Ramos (cell line): ENCODE data around the gene ZSCAN23.
"Not testable (repeated sequence)": the region's sequence is repeated elsewhere in the genome, so short reads cannot be mapped to it uniquely, and the experiment has no call there.

ENCODE experiments used
- in situ Hi-C: fragments of 300-500 bp; cut with MboI; formaldehyde crosslinking; loops from one replicate; pipeline ENCODE4 v1.14.3; 2022; ENCODE audit warnings: low sequenced_read_pairs; ENCODE audit not compliant: unreplicated experiment

ZSCAN23 gene

DNA sequence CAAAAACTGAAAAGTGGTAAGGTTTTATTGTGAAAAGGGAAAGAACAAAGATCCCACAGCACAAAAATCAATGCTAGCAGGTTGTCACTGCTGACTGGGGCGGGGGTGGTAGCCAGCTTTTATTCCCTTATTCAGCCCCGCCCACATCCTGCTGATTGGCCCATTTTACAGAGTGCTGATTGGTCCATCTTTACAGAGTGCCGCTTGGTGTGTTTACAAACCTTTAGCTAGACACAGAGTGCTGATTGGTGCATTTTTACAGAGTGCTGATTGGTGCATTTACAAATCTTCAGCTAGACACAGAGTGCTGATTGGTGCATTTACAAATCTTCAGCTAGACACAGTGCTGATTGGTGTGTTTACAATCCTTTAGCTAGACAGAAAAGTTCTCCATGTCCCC lies 1.5 kb upstream of the ZSCAN23 start:
- in situ Hi-C loops: not testable (repeated sequence)

DNA sequence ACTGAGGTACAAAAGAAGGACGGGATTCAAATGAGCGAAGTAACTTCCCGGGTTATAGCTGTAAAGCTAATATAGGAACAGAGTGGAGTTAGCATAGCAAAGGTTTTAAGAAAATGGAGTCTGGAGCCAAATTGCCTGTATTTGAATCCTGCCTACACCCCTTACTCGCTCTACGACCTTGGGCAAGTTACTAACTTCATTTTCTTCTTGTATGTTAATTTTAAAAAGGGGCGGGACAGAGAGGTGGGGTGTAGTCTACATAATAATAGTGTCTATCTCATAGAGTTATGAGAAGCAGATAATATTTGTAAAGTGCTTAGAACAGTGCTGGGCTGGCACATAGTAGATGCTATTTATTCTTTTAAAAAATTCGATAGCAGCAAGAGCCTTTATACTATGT lies 705 bp downstream of the ZSCAN23 start:
- in situ Hi-C loops: no loop called here

DNA sequence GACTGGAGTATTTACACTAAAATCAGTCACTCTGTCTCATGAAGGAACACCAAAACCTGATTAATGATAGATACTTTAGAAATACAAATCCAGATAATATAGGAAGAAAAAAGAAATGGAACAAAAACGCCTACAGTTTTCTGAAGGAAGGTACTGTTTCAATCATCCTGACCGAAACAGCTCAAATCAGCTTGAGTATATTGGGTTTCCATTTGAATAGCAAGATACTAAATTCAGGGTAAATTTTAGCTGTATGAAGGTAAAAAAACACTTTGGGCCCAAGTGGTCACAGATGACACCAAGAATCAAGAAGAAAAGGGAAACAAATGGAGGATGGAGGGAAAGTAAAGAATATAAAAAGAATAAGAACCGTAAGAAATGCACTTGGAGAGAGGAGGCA lies 6.9 kb downstream of the ZSCAN23 start:
- in situ Hi-C loops: no loop called here

DNA sequence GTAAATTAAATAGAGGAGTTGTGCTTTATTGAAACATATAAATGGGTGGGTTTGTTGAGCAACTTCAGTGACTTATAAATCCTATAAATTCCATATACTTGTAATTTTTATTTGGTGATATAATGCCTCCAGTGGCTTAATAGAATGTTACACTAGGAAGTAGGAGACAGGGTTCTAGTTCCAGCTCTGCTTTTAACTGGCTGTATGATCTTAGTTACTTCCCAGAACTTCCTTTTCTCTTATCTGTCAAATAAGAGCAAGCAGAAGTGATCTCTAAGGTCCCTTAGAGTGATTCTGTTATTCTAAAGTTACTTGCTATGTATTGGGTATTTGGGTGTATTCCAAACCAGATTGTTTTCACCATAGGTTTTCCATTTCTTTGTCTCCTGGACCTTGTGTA lies 10.2 kb downstream of the ZSCAN23 start:
- in situ Hi-C loops: no loop called here

DNA sequence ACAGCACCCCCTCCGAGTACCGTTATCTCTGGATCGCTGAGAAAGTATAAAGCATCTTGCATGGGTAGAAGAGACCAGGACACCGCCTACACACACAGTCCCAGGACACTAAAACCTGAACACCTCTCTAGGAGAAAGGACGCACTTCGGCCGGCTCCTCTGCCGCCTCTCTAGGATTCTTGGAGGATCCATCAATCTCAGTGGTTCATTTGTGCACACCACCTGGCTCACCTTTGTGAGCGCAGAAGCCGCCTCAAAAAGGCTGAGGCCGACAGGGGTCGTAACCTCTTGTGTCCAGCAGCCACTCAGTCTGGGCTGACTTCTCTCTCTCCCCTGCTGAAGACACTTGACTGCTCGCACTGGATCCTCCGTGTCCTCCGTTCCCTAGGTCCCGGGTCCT lies 13.5 kb downstream of the ZSCAN23 start:
- in situ Hi-C loops: no loop called here

DNA sequence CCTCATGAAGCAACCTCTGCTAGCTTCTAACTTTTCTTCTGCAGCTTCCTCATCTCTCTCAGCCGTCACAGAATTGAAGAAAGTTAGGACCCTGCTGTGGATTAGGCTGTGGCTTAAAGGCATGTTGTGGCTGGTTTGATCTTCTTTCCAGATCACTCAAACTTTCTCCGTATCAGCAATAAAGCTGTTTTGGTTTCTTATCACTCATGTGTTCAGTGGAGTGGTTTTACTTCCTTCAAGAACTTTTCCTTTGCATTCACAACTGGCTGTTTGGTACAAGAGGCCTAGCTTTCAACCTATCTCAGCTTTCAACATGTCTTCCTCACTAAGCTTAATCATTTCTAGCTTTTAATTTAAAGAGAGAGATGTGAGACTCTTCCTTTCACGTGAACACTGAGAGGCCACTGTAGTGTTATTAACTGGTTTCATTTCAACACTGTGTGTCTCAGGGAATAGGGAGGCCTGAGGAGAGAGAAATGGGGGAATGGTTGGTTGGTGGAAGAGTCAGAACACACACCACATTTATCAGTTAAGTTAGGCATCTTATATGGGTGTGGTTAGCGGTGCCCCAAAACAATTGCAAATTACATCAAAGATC lies 17.2 kb downstream of the ZSCAN23 start:
- in situ Hi-C loops: no loop called here

DNA sequence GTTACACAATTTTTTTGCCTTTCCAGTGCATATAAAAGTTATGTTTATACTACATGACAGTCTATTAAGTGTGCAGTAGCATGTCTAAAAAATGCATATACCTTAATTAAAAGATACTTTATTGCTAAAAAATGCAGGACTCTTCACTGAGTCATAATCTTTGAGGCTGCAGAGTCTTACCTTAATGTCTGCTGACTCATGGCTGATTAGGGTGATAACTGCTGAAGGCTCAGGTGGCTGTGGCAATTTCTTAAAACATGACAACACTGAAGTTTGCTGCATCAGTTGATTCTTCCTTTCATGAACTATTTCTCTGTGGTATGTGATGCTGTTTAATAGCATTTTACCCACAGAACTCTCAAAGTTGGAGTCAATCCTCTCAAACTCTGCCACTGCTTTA lies 19.1 kb downstream of the ZSCAN23 start:
- in situ Hi-C loops: no loop called here

DNA sequence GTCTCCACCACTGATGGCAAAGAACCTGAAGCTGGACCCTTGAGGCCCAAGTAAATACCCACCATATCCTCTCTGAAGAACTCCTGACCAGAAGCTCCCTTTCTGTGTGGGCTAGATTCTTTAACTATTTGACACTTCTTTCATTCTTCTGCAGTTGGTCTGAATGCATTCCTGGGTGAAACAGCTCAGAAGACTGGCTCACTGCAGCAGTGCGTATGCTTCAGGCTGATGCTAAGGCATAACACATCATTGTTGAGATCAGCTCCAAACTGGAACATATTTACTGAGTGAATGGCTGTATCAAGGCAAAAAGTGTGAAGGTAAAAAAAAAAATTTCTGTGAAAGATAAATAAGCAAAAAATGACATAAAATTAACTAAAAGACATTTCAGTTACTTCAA lies 19.7 kb downstream of the ZSCAN23 start:
- in situ Hi-C loops: no loop called here

DNA sequence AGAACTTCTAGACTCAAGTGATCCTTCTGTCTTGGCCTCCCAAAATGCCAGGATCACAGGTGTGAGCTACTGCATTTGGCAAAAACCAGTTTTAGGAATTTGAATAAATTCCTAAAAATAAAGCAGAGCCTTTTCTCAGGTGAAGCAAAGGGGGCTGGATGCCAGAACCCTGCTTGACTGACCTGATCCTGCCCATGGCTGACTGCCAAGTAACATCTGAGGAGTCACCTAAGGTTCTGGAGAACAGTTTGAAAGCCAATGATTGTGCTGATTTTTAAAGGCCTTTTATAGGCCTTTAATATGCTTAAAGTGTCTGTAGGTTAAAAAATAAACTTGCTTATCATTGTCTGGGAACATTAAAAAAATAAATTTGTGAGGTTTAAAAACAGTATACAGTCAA lies 29.6 kb downstream of the ZSCAN23 start:
- in situ Hi-C loops: no loop called here

DNA sequence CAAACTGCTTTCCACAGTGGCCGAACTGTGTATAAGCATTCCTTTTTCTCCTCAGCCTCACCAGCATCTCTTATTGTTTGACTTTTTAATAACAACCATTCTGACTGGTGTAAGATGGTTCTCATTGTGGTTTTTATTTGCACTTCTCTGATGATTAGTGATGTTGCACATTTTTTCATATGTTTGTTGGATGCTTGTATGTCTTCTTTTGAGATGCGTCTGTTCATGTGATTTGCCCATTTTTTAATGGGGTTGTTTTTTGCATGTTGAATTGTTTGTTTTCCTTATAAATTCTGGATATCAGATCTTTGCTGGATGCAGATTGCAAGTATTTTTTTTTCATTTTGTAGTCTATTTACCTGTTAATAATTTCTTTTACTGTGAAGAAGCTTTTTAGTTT lies 32.5 kb downstream of the ZSCAN23 start:
- in situ Hi-C loops: no loop called here

DNA sequence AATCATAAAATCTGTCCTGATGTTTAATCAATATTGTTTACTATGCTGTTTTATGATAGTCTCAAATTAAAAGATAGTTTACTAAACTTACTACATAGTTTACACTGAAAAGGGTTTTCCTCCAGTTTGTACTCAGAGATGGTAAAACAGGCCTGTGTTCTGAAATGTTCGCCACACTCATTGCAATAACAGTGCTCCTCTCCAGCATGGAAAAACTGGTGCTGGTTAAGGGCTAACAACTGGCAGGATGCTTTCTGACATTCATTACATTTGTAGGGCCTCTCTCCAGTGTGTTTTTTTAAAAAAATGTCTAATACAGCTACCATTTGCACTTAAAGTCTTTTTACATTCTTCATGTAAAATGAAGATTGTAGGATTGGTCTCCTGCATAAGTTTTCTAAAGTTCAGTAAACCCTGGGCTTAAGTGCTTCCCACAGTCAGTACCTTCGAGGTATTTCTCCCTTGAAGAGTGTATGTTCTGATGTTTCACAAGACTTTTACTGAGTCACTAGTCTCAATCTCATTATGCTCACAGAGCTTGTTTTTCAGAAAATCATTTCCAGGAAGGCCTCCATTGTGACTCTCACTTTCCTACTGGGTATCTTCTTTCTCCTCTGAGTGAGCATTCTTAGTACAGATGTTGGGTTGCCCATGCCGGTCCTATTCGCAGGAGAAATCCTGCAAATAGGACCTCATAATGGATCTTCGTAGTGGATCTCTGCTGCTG lies 35.1 kb downstream of the ZSCAN23 start:
- in situ Hi-C loops: no loop called here

DNA sequence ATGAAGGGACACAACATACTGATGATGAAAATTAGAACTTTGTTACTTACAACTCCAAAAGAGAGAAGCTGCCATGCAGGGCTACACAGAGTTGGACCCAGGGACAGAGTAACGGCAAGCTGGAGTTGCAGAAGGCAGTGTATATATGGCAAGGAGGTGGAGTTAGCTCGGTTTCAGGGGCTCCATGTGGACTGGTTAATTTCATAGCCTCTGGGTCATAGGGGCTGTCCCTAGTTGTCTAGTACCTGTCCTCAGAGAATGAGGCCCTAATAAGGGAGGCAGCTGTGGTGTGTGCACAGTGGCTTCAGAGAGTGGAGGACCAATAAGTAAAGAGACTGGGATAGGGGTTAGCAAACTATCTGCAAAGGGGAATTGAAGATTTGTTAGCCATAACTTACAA lies 35.9 kb downstream of the ZSCAN23 start:
- in situ Hi-C loops: no loop called here

DNA sequence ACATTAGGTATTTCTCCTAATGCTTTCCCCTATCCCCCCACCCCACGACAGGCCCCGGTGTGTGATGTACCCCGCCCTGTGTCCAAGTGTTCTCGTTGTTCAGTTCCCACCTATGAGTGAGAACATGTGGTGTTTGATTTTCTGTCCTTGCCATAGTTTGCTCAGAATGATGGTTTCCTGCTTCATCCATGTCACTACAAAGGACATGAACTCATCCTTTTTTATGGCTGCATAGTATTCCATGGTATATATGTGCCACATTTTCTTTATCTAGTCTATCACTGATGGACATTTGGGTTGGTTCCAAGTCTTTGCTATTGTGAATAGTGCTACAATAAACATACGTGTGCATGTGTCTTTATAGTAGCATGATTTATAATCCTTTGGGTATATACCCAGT lies 39.4 kb downstream of the ZSCAN23 start:
- in situ Hi-C loops: not testable (repeated sequence)

DNA sequence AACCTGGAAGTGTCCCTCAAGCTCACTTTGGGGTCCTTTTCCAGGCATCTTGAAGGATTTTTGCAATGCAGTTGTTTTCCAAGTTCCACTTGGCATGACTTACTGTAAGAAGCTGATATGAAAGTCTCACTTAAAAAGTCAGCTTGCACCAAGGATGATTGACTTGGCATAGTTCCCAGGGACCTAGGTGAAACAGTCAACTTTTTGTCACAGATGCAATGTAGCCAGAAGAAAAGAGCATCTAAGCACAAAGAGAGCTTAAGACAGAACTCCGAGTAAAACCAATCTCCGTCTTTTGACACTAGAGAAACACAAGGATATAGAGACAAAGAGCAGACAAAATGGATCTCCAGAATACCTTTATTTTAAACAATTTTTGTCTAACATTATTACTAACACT lies 41.1 kb downstream of the ZSCAN23 start:
- in situ Hi-C loops: no loop called here

DNA sequence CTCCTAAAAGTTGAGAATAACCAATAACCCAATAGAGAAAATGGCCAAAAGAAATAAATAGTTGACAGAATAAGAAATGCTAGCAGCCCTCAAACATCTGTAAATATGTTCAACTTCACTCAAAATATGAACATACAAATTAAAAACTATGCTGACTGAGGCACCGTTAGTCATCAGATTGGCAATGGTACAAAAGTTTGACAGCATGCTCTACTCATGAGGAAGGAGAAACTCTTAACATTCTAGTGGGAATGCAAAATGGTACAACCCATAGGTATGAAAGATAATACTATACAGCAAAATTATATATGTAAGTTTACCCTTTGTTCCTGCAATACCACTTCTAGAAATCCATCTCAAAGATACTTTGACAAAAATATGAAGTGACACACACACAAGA lies 42.1 kb downstream of the ZSCAN23 start:
- in situ Hi-C loops: no loop called here

DNA sequence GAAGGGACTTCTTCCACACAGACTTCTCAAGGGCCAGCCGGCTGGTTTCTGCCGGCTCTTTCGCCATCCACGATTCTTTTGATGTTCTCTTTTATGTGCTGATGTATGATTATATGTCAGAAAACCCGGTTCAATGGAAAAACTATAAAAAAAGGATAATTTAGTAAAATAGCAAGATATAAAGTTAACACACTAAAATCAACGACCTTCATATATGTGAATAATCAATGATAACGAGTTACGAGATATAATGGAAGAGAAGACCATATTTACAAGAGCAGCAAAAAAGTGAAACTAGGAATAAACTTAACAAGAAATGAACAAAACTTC lies 43.2 kb downstream of the ZSCAN23 start:
- in situ Hi-C loops: no loop called here

DNA sequence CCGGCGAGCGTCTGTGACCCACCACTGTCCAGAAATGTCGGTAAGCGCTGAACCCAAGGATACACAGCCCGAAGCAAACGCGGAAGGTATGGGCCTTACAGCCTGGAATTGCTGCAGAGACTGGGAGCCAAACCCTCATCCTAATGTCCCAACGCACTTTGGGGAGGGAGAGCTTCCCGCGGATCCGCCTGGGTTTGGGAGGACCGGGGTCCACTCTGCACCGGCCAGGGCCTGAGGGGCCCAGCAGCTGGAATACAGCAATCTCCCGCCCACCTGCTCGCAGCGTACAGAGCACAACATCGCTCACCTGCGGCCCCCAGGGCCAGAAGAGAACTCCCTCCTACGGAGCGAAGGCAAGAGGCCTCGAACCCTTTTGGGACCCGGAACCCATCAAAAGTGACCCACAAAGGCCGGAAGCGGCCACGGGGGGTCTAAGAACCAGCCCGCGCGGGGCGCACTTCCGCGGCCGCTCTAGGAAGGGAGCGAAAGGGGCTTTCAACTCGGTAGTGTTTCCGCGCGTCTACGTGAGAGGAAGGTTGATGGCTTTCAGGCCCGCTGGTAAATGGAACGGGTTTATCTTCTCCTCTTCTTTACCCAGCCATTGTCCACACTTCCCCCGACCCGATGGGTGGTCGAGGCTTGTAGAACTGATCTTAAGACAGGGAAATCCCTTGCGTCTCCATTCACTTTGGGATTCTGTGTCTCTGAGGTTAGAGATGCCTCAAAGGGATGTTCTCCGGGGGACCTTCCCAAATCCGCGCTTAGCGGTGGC lies 43.8 kb downstream of the ZSCAN23 start, which contains the start of gene ZSCAN12:
ZSCAN12 (minus strand) TSS at position 398 of the 772 bp plus-strand sequence. CDS start 1,342 bp downstream, outside the sequence.
- in situ Hi-C loops: loop anchor here (5.0 kb wide), 1 partner anchor 42 kb away; no protein-coding TSS in a partner anchor

DNA sequence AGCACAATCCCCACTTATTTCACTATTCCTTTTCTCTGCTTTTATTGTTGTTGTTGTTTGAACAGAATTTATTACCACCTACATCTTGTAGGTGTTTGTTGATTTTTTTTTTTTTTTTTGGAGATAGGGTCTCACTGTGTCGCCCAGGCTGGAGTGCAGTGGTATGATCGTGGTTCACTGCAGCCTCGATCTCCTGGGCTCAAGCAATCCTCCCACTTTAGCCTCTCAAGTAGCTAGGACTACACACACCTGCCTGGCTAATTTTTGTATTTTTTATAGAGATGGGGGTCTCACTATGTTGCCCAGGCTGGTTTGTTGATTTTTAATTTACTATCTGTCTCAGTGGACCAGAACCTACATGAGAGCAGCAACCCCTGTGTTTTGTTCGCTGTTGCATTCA lies 47.4 kb downstream of the ZSCAN23 start:
- in situ Hi-C loops: loop anchor here (5.0 kb wide), 1 partner anchor 39 kb away; no protein-coding TSS in a partner anchor

DNA sequence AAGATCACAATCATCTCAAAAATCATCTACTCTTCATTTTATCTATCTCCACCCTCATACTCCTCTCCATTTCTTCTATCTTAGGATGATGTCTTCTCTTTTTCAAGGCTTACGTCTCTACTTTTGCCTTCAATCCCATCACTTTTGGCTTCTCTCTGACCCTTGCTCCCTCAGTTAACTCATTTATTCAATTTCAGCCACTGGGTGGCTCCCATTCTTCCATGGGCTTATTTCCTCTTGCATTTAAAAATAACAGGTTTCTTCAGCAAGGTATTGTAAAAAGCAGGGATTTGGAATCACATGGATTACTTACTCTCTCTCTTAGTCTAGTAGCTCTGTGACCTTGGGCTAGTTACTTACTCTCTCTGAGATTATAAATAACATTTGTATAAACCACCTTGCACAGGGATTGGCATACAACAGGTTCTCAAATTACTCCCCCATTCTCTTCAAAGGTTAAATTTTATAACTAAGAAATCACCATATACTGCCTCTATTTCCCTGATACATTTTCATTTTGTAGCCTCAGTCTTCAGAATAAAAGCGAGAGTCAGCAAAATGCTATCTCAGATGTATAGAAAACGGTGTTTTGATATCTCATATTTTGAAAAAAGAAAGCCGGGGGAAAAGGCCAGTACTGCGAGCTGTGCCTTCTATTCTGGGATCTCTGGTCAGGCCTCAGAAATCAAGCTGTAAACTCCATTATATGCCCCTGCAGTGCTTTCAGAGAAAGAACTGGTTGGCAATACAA lies 49.2 kb downstream of the ZSCAN23 start:
- in situ Hi-C loops: no loop called here

DNA sequence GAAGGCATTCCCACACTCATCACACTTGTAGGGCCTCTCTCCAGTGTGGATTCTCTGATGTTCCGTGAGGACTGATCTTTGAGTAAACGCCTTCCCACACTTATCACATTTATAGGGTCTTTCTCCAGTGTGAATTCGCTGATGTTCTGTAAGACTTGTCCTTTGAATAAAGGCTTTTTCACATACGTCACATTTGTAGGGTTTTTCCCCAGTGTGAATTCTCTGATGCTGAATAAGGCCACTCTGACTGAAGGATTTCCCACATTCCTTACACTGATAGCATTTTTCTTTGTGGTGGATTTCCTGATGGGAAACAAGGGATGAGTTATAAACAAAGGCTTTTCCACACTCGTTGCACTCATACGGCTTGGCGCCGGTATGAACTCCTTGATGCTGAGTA lies 52.6 kb downstream of the ZSCAN23 start:
- in situ Hi-C loops: no loop called here

DNA sequence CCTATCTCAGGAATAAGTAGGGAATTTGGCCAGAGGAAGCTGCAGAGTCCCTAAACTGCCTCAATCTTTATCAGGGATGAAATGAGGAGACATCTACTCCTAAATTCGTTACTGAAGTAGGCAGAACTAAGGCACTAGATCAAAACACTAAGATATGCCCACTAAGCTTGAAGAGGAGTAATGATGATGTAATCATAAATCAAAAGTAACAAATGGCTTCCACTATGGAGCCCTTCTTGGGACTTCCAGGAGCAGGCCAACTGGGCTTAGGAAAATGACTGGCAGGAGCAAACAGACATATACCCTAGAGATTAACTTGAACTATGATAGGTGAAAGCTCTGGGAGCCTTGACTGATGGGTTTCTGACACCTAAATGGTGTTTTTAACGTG lies 59.2 kb downstream of the ZSCAN23 start:
- in situ Hi-C loops: no loop called here
